ELR (cell line): Measurements from ENCODE around the gene VWA5B1.

Source experiments
- DNase-seq: peaks from one replicate; pipeline ENCODE4 v3.0.0-alpha.2; 2015; ENCODE audit warnings: low read depth

The VWA5B1 gene

DNA sequence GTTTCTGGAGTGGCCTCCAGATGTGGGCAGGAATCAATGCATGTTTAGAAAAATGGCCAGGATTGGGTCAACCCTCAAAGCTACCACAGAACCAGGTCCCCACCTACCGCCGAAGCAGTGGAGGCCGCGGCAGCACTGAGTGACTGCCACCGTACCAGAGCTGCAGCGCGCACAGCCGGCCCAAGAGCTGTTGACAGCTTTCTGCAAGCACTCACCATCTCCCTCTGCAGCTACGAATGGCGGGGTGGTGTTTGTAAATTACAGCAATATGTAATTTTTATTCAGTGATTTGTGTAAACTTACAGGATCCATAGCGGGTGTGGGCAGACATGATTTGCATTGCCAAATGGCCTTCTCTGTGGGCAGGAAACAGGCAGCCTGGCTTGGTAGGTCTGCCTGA lies 98.9 kb downstream of the VWA5B1 start:
- DNase-seq: no peak

- DNase-seq: peak; percentile 27
Observed at GRCh38 chr1:20390589-20391331, 100.1 kb downstream of the VWA5B1 start.

DNA sequence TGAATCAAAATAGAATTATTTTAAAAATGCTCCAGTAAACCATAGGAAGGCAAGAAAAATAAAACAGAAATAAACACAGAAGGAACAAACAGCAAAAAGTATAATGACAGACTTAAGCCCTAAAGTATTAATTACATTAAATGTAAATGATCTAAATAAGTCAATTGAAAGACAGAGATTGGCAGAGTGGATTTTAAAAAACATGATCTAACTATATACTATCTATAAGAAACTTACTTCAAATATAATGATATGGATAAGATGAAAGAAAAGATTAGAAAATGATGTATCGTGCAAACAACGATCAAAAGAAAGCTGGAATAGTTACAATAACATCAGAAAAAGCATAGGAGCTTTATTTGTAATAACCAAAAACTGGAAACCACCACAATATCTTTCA lies 104.6 kb downstream of the VWA5B1 start:
- no peak for DNase-seq

DNA sequence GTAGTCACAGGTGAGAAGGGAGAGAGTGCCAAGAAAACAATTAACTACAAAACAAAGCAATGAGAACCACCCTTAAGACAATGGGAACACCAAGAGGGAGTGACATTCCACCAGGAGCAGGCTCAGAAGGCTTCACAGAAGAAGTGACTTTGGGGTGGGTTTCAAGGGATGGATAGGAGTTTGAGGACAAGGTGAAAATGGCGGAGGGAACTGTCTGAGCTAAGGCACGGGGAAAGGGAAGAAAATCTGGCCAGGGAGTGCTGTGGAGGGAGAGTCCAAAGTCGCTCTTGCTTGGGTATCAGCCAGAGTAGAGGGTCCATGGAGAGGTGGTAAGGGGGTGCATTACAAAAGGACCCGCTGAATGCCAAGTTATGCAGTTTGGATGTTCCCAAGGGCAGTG lies 108.1 kb downstream of the VWA5B1 start:
- no peak for DNase-seq

GRCh38 chr1:20399196-20399595 lies 108.5 kb downstream of the VWA5B1 start:
- no peak for DNase-seq

- DNase-seq: no peak
Observed at GRCh38 chr1:20399606-20400180, 109.0 kb downstream of the VWA5B1 start.

- no peak for DNase-seq
Observed at GRCh38 chr1:20400341-20401177, 109.9 kb downstream of the VWA5B1 start.

GRCh38 chr1:20401405-20402010 lies 110.8 kb downstream of the VWA5B1 start:
- DNase-seq: no peak

DNA sequence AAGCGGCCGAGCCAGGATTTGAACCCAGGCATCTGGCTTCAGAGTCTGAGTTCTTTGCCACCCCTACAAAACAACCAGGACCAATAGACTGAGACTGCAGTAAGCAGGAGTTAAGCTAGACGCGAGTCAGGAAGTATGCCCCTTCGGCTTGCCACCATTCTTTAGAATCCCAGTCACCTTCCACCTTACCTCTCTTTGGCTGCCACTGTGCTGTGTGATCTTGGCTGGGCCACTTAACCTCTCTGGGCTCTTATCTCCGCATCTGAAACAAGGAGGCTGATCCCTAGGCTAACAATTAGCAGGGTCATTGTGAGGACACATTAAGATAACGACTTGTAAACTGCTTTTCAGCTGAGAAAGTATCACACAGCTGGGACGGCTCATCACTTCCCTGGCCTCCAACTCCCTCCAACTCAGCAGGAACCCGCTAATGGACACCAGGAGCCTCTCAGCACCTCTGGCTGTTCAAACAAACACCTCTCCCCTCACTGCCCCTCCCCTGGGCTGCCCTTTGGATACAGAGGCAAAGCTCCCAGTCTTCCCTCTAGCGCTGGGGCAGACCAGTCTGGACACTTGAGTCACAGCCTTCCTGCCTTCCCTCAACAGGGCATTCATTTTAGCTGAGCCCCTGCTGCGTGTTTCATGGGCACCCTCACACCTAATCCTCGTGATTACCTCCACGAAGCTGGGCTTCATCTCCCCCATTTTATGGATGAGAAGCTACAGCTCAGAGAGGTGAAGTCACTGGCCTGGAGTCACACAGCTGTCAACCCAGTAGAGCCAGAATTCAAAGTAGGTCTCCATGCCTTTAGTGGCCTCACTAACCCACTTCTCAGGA lies 112.1 kb downstream of the VWA5B1 start:
- no peak for DNase-seq

DNA sequence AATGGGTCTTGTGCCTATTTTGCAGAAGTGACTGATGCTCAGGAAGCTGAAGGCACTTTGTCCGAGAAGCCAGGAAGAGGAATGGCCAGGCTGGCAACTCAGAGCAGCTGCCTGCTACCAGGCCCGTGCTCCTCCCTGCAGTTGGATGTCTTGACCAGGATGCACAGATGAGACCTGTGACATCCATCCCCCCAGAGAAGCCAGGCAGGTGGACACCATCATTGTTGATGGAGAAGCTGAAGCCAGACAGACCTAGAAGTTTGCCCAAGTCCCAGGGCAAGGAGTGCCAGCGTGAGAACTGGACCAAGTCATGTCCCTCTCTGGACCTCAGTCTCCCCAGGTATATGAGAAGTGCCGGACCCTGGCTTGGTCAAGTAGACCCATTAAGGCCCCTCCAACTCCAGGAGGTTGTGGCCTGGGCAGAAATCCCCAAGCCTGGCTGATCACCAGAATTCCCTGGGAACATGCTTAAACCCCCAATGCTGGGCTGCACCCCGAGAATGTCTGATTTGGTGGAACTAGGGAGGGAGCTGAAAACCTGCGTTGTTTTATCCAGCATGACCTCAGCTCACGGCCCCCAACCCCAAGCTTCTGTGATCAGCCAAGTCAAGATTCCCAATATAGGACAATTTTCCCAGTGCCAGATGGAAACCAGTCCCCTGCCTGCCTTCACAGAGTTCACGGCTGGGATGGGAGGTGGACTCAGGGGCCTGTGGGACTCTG lies 112.9 kb downstream of the VWA5B1 start:
- DNase-seq: no peak

- no peak for DNase-seq
Observed at GRCh38 chr1:20404466-20404865, 113.8 kb downstream of the VWA5B1 start.
